CD4-positive, alpha-beta T cell (primary cell): ENCODE measurements around the gene DUSP9. TPM values are rescaled to one million over a fixed set of nuclear protein-coding genes. Genes with fewer than 3 reads are reported as not detected.

Experiments used
- ATAC-seq: fragments of 200-7000 bp; cut with Tn5 transposase; one replicate; pipeline ENCODE4 v1.10.0; 2022; ENCODE audit warnings: mild to moderate bottlenecking; ENCODE audit not compliant: poor library complexity
- CTCF ChIA-PET: fragments of 350-600 bp; sonication (Branson Sonifier 250); formaldehyde crosslinking; loops from one replicate; lab custom pipeline; 2021; ENCODE audit warnings: antibody characterized with exemption, inconsistent platforms; lab: Charles Lee
- POLR2A ChIA-PET: fragments of 350-600 bp; sonication (Branson Sonifier 250); formaldehyde crosslinking; loops from one replicate; lab custom pipeline; 2021; ENCODE audit warnings: antibody characterized with exemption, inconsistent platforms; lab: Charles Lee
- DNase-seq, 14 experiments: peaks; one replicate each; pipeline ENCODE4 v3.0.0-alpha.2; 2013 to 2020; ENCODE audit warnings: mixed read lengths in 2 of 14
- H3K27ac ChIP-seq, 2 donors: one replicate each; pipeline versions ENCODE4 v1.5.1 to v1.7.0; 2013; ENCODE audit warnings: low read length in 2 of 2, low read depth in 1 of 2, mild to moderate bottlenecking in 1 of 2
- H3K27me3 ChIP-seq, 2 experiments: 1 replicate in 1 of 2; 2 replicates in 1 of 2; pipeline versions ENCODE4 v1.6.1 to v1.7.0; 2013; ENCODE audit warnings: low read length in 2 of 2, control low read depth in 1 of 2, mild to moderate bottlenecking in 1 of 2, moderate library complexity in 1 of 2; ENCODE audit not compliant: insufficient read depth in 2 of 2, control insufficient read depth in 1 of 2
- H3K36me3 ChIP-seq: one replicate; pipeline ENCODE4 v1.6.1; 2013; ENCODE audit warnings: low read length, control low read depth; ENCODE audit not compliant: insufficient read depth
- H3K4me1 ChIP-seq: one replicate; pipeline ENCODE4 v1.6.1; 2013; ENCODE audit warnings: low read length, control low read depth; ENCODE audit not compliant: insufficient read depth
- H3K4me3 ChIP-seq: one replicate; pipeline ENCODE4 v1.5.1; 2013; ENCODE audit warnings: mild to moderate bottlenecking, low read length, moderate library complexity
- H3K9me3 ChIP-seq, 2 experiments: 1 replicate in 1 of 2; 2 replicates in 1 of 2; pipeline versions ENCODE4 v1.6.1 to v1.7.0; 2013; ENCODE audit warnings: low read length in 2 of 2, mild to moderate bottlenecking in 2 of 2, control low read depth in 1 of 2, moderate library complexity in 1 of 2; ENCODE audit not compliant: control insufficient read depth in 1 of 2, insufficient read depth in 1 of 2
- H3K27ac Mint-ChIP-seq: one replicate; pipeline ENCODE4 v1.8.0; 2020; ENCODE audit warnings: mixed read lengths
- H3K27me3 Mint-ChIP-seq: one replicate; pipeline ENCODE4 v1.8.0; 2021; ENCODE audit warnings: mixed read lengths
- H3K36me3 Mint-ChIP-seq: one replicate; pipeline ENCODE4 v1.8.0; 2021; ENCODE audit warnings: low read depth, mixed read lengths
- H3K4me1 Mint-ChIP-seq: one replicate; pipeline ENCODE4 v1.8.0; 2021; ENCODE audit warnings: low read depth, mixed read lengths
- H3K4me3 Mint-ChIP-seq: one replicate; pipeline ENCODE4 v1.8.0; 2020; ENCODE audit warnings: mild to moderate bottlenecking, mixed read lengths
- H3K9me3 Mint-ChIP-seq: one replicate; pipeline ENCODE4 v1.8.0; 2020; ENCODE audit warnings: mixed read lengths
- intact Hi-C, 2 experiments: fragments of 100-400 bp; cut with DNase I in 1 of 2; cut with micrococcal nuclease in 1 of 2; formaldehyde crosslinking; loops; one replicate each; pipeline versions ENCODE4 v1.15.1 to v1.9.0; 2023 to 2025; cut with DNase I, micrococcal nuclease
- total RNA-seq, 174 experiments: library from RNA in 2 of 174; stranded (reverse) in 2 of 174; gene quantifications; one replicate each; pipeline ENCODE4 v1.2.3 and lab custom pipeline; 2021 to 2026
- TF ChIP-seq, protein P1 (sequence below): fragments of 200-600 bp; IDR thresholded peaks from one replicate; pipeline ENCODE4 v1.8.0; 2022; ENCODE audit warnings: antibody characterized with exemption, mild to moderate bottlenecking

The DUSP9 gene
- total RNA-seq, 2 experiments from 2014 or later: not detected

DNA sequence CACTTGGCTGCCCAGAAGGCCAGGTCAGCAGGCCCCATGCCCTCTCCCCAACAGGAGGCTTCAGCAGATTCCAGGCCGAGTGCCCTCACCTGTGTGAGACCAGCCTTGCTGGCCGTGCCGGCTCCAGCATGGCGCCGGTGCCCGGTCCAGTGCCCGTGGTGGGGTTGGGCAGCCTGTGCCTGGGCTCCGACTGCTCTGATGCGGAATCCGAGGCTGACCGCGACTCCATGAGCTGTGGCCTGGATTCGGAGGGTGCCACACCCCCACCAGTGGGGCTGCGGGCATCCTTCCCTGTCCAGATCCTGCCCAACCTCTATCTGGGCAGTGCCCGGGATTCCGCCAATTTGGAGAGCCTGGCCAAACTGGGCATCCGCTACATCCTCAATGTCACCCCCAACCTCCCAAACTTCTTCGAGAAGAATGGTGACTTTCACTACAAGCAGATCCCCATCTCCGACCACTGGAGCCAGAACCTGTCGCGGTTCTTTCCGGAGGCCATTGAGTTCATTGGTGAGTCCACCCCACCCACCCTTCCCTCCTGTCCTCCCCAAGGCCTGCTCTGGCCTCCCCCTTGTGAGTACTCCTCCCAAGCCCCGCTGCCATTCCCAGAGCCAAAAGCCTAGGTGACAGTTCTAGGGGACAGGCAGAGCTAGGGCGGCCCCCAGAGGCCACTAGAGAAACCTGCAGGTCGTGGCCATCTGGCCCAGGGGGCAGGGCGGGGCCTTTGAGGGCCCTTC, 2.3 kb downstream of the DUSP9 start:
- Histone ChIP-seq H3K4me1 (peaks cover 11% of the 10 kb centered on the region), H3K9me3 (peaks cover 0 to 10% of the 10 kb centered on the region in 2 experiments), H3K27me3 (peaks cover 27 to 28% of the 10 kb centered on the region in 2 experiments), H3K36me3 (no peaks in the 10 kb centered on the region), H3K27ac (no peak overlapping the region), H3K4me3 (no peak overlapping the region)
- Mint-ChIP-seq H3K27me3 (peaks cover 16% of the 10 kb centered on the region), H3K27ac (no peak overlapping the region), H3K9me3 (no peaks in the 10 kb centered on the region), H3K4me3 (no peak overlapping the region), H3K36me3 (no peaks in the 10 kb centered on the region), H3K4me1 (no peaks in the 10 kb centered on the region)
- DNase-seq (peak in 9 of 14 experiments; percentile 15 to 69 (median 36)), ATAC-seq (peak; percentile 71)
- TF ChIP-seq, protein P1, sequence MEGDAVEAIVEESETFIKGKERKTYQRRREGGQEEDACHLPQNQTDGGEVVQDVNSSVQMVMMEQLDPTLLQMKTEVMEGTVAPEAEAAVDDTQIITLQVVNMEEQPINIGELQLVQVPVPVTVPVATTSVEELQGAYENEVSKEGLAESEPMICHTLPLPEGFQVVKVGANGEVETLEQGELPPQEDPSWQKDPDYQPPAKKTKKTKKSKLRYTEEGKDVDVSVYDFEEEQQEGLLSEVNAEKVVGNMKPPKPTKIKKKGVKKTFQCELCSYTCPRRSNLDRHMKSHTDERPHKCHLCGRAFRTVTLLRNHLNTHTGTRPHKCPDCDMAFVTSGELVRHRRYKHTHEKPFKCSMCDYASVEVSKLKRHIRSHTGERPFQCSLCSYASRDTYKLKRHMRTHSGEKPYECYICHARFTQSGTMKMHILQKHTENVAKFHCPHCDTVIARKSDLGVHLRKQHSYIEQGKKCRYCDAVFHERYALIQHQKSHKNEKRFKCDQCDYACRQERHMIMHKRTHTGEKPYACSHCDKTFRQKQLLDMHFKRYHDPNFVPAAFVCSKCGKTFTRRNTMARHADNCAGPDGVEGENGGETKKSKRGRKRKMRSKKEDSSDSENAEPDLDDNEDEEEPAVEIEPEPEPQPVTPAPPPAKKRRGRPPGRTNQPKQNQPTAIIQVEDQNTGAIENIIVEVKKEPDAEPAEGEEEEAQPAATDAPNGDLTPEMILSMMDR: peak; percentile 44
- POLR2A ChIA-PET: no interaction called here
- intact Hi-C loops: loop anchor here (1.0 to 5.0 kb wide), 3 partner anchors 37 to 94 kb away; no protein-coding TSS in a partner anchor
- CTCF ChIA-PET: interaction anchor here (1.0 to 1.2 kb wide), 4 partner anchors 18 to 110 kb away, joined by 3 to 7 read pairs (median 4); no protein-coding TSS in a partner anchor

DNA sequence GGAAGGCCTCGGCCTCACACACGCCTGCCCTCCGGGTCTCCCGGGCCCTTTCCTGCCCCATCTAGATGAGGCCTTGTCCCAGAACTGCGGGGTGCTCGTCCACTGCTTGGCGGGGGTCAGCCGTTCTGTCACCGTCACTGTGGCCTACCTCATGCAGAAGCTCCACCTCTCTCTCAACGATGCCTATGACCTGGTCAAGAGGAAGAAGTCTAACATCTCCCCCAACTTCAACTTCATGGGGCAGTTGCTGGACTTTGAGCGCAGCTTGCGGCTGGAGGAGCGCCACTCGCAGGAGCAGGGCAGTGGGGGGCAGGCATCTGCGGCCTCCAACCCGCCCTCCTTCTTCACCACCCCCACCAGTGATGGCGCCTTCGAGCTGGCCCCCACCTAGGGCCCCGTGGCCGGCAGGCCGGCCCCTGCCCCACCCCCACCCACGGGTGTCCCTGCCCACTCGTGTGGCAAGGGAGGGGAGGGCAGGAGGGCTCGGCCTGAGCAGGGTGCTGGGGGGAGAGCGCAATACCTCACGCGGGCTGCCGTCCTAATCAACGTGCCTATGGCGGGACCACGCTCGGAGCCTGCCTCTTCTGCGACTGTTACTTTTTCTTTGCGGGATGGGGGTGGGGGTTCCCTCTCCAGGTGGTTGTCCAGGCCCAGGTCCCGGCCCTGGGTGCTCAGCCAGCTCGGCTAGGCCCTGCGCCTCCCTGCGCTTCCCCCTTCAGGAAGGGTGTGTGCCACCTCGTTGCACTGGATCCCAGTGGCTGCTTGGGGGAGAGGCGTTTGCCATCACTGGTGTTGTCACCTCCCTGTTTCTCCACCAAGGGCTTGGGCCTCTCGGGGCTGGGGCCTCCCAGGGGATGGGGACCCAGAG, 3.1 kb downstream of the DUSP9 start:
- H3K36me3 ChIP-seq: no peaks in the 10 kb centered on the region
- TF ChIP-seq, protein P1: no peak
- no peaks in the 10 kb centered on the region for H3K36me3 Mint-ChIP-seq
- POLR2A ChIA-PET: no interaction called here
- no peaks in the 10 kb centered on the region for H3K9me3 Mint-ChIP-seq
- H3K9me3 ChIP-seq: peaks cover 0 to 10% of the 10 kb centered on the region in 2 experiments
- intact Hi-C loops: loop anchor here (1.0 to 5.0 kb wide), 3 partner anchors 38 to 95 kb away; no protein-coding TSS in a partner anchor
- ATAC-seq: no peak
- H3K4me1 ChIP-seq: peaks cover 11% of the 10 kb centered on the region
- H3K27ac ChIP-seq: no peak overlapping the region
- CTCF ChIA-PET: interaction anchor here (1.0 to 1.2 kb wide), 4 partner anchors 19 to 110 kb away, joined by 3 to 7 read pairs (median 4); no protein-coding TSS in a partner anchor
- no peak for DNase-seq
- H3K4me3 Mint-ChIP-seq: no peak overlapping the region
- H3K27ac Mint-ChIP-seq: no peak overlapping the region
- no peak overlapping the region for H3K4me3 ChIP-seq
- H3K4me1 Mint-ChIP-seq: no peaks in the 10 kb centered on the region
- peaks cover 22% of the 10 kb centered on the region in 2 experiments for H3K27me3 ChIP-seq
- H3K27me3 Mint-ChIP-seq: peaks cover 16% of the 10 kb centered on the region

DNA sequence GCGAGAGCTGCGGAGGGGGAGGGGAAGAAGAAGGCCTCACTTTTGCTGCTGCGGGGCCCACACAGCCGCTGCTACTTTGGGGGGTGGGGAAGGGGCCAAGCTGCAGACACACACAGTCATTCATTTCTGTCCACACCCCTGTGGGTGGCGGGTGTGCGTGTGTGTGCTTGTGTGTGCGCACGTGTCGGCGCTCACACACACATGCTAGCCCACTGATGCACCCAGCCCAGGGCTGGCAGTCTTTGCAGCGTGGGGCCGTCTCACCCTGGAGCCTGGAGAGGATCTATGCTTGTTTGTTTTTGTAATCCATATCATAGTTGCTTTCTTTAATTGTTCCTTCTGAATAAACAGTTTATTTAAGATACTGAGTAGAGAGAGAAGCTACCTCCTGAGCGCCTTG, 4.0 kb downstream of the DUSP9 start:
- ATAC-seq (no peak), DNase-seq (no peak)
- Histone ChIP-seq H3K27ac (no peak overlapping the region), H3K27me3 (peaks cover 17 to 18% of the 10 kb centered on the region in 2 experiments), H3K4me1 (peaks cover 11% of the 10 kb centered on the region), H3K9me3 (peaks cover 0 to 10% of the 10 kb centered on the region in 2 experiments), H3K4me3 (no peak overlapping the region), H3K36me3 (no peaks in the 10 kb centered on the region)
- H3K36me3 Mint-ChIP-seq: no peaks in the 10 kb centered on the region
- TF ChIP-seq, protein P1: no peak
- ChIA-PET POLR2A (no interaction called here), CTCF (no interaction called here)
- intact Hi-C loops: no loop called here
- no peak overlapping the region for H3K4me3 Mint-ChIP-seq
- H3K27ac Mint-ChIP-seq: no peak overlapping the region
- no peaks in the 10 kb centered on the region for H3K4me1 Mint-ChIP-seq
- H3K9me3 Mint-ChIP-seq: no peaks in the 10 kb centered on the region
- peaks cover 9% of the 10 kb centered on the region for H3K27me3 Mint-ChIP-seq
